NCI-H2227 (cell line): ENCODE measurements around the gene C11orf16.
"Not testable (repeated sequence)": the region's sequence is repeated elsewhere in the genome, so short reads cannot be mapped to it uniquely, and the experiment has no call there.

Source experiments
- DNase-seq: peaks from one replicate; lab custom pipeline; 2025; ENCODE audit not compliant: unreplicated experiment; lab: John Stamatoyannopoulos, UW

C11orf16 gene

DNA sequence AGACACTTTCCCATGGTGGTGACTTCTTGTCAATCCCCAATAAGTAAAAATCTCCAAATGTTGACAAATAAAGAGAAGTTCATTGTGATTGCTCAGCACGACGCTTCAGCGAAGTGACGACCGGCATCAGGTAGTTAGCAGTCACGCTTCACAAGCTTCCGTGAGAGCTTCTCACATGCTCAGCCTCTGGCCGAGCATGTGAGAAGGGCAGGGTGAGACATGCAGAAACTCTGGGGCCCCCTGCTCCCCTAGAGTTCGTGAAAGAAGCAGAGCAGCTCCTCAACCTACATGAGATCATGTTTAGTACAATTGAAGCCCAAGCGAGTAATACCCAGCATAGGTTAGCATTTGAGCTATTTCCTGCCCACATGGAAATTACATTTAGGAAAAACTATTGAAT is 4.4 kb upstream of the C11orf16 start:
- no peak for DNase-seq

DNA sequence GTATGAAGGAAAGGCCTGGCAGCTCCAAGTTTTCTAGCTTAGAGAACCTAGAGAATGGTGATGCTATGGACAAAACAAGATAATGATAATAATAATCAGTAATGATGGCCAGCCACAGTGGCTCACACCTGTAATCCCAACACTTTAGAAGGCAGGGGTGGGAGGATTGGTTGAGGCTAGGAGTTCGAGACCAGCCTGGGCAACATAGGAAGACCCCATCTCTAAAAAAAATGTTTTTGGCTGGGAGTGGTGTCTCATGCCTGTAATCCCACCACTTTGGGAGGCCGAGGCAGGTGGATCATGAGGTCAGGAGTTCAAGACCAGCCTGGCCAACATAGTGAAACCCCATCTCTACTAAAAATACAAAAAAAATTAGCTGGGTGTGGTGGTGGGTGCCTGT is 3.0 kb upstream of the C11orf16 start:
- not testable (repeated sequence) for DNase-seq

DNA sequence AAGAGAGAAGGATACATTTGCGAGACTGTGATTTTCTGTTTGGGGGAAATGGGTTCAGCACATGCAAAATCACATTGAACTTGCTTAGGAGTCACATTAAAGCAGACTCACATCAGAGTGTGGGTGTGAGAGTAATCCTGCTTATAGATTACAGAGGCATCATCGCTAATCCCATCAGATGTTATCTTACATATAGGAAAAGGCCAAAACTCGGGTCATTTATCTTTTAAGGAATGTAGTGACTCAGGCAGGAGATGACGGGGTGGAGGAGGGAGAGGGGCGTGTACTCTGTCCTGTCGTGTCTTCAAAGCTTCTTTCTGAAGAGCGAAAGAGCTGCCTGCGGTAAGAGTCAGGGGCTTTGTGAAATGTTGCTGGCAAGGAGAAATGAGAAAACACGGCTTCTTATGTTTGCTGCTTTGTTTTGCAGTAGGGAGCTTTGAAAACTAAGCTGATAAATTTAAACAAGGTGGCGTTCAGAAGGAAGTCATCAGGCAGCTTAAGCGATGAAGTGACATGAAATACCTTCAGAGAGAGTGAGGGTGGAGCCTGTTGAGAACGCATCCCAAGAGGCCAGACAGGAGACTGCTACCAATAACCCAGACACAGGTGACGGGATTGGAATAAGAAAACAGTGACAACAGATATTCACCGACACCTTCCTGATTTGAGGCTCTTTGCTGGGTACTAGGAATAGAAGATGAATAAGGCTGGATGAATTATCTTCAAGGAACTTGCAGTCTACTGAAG is 2.2 kb upstream of the C11orf16 start:
- DNase-seq, result no peak

DNA sequence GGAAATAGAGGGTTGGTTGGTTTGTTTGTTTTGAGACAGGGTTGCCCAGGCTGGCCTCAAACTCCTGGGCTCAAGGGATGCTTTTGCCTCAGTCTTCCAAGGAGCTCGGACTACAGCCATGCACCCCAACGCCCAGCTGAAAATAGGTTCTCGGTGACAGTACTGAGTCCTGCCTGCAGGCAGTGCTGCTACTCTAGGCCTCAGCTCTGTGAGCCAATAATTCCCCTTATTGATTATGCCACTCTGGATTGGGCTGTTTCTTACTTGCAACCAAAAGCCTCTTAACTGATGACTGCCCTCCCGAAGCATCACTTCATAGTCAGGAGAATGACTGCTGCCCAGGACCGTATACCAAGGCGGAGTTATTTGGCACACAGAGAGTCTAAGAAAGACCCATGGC is 1.2 kb upstream of the C11orf16 start:
- no peak for DNase-seq

DNA sequence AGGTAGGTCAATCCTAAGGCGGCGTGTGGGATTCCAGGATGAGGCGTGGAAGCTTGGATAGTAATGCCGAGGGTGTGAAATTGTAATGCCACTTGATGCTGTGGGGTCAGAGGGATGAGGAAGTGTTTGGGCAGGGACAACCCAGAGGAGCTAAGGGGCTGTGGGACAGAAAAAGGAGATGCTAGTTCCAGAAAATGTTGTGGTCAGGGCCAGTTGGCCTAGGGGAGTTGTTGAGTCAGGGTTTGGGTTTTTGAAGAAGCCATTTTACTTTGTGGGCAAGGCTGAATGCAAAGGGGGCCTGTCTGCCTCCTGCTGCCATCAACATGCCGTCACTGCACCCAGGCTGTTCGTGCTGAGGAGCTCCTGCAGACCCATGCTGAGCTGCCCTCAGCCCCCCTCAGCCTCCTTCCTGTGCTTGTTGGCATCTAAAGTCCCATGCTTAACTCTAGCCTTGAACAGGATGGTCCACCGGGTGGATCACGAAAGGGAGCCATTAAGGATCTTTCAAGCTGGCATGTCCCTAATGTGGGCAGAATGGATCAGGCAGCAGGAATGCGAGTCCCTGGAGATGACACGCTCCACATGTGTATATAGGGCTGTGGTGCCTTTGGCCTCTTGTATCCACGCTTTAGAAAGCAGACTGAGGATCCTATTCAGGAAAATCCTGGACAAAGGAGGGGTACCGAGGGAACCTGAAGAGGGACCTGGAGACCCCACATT is 2.1 kb downstream of the C11orf16 start:
- DNase-seq, result no peak

DNA sequence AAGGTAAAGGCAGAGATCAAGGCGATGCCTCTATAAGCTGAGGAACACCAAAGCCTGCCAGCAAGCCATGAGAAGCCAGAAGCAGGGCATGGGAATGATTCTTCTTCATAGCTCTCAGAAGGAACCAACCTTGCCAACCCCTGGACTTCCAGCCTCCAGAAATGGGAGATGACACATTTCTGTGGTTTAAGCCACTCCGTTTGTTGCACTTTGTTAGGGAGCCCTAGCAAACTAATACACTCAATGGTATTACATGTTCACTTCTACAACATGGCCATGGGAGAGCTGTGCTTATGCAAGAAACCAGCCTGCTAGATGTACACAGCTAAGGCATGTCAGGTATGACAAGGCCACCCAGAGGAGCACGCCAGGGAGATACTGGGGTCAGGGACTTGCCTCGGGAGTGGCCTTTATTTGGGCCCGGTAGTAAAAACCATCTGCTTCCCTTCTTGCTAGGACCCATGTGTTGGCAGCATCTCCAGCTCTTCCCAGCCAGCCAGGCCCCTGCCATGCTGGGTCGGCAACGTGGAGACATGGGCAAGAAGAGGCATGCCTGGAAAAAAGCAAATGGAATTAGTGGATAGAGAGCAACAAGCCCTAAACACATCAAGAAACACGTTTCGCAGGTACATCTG is 3.6 kb downstream of the C11orf16 start:
- no peak for DNase-seq

DNA sequence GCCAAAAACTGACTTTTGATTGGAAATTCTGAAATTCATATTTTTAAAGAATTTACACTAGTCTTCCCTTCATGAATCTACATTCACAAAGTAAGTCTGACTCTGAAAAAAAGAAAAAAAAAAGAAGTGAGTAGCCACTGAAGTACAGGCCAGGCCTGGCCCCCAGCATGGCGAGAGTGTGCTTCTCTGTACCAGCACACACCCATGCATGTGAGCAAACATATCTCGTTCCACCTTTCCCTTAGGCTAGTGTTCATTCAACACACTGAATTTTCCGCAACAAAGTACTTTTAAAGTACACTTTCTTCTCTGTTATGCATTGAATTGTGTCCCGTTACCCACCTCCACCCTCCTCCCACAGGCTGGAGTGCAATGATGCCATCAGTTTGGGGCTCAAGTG is 4.5 kb downstream of the C11orf16 start:
- DNase-seq, result no peak

DNA sequence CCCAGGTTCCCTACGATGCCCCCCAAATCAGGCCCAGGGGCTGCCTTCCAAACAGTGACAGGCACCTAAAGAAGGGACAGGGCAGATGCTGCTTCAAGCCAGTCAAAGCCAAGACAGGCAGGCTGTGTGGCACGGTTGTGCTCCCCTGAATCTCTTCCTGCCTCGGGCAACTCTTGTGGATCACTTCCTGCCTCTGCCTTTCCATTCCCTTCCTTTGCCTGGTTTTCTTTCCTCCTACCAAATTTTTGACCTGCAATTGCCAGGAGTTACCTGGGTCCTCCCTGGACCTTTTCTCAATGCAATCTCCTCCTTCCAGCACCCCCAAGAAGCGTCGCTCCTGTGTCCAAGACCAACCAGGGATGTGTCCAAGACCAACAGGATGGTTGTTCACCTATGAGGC is 5.5 kb downstream of the C11orf16 start:
- no peak for DNase-seq

DNA sequence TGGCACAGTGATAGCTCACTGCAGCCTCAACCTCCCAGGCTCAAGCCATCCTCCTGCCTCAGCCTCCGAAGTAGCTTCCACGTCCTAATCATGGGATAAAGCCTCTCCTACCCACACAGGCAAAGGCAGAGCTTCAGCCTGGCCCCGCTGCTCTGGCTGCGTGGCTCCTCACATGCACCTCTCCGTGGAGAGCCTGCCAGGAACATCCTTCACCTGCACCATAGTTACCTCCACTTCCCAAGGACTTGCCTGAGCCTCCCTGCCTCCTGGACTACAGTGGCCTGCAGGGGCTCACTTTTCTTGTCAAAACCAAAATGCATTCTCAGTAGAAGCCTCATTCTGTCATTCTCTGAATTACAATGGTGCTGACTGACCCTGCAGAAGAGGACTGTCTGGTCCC is 6.5 kb downstream of the C11orf16 start:
- no peak for DNase-seq

DNA sequence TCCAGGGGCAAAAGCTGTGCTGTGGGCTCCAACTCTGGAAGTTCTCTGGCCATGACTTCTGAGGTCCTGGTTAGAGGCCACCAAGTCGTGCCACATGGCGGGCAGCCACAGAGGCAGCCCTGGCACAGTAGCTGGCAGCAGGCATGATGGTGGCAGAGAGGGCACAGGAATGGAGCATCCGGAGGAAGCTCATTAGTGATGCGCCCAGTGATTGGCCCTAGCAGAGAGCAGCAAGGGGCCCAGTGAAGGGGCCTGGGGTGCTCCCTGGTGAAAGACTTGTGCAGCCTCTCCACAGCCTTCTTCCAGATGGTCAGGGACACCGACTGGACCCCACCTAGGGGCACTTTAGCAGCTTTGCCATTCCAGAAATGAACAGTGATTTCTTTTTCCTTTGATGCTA is 7.0 kb downstream of the C11orf16 start:
- DNase-seq, result no peak

DNA sequence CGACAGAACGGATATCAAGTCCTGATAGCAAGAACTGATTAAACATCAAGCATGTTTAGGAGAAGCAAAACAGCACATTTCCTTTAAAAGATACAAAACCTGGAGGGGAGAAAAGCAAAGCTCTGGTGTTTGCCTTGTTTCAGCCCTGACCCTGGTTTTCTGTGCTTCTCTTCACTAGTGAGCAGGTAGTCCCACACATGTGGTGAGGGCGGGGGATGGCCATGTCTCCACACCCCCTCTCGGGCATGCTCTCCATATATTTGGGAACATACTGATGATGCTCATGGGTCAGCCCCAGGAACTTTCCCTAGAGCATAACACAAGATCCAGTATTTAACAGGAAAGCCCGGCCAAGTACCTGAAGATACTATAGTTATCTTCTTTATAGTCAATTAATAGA is 10.1 kb downstream of the C11orf16 start:
- no peak for DNase-seq

DNA sequence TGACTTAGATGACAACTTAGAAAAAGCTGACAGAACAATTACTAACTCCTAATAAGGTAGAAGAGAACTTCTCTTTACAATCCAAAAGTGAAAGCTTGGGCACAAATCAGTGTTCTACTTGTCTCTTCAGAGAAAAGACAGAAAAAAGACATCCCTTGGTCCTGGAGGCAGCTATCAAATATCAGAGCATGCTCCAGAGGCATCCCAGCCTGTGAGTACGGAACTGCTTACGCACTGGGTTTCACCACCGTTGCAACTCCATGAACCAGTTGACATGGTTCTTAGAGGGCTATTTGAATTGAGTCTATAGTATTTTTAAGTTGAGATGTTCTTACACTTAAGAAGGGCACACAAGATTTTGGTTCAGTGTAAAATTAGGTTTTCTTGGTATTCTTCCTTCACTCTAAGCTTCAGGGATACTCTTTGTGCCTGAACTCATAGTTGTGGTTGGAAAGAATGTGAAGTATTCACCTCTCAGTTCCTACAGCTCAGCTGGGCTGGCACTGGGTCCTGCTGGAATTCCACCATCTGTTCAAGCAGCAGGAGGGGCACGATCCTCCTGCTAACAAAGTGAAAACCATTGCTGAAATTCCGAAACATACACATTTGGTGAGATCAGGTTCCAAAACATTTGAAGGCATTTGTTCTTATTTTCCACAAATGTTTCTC is 15.5 kb downstream of the C11orf16 start:
- no peak for DNase-seq

DNA sequence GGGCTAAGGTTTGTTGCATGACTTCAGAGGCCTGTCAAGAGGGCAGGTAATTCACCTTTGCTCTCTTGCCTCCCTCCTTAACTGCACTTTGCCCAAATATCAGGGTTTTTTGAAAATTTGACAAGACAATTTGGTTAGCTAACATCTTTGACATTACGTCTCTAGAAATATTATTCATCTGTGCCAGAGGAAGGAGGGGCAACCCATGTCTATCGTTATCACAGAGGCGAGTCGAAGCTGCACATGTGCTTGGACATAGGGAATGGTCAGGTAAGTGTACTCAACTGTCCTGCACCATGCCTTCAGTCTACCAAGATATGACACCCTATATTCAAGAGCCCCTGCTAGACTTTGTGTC is 18.1 kb downstream of the C11orf16 start:
- no peak for DNase-seq

DNA sequence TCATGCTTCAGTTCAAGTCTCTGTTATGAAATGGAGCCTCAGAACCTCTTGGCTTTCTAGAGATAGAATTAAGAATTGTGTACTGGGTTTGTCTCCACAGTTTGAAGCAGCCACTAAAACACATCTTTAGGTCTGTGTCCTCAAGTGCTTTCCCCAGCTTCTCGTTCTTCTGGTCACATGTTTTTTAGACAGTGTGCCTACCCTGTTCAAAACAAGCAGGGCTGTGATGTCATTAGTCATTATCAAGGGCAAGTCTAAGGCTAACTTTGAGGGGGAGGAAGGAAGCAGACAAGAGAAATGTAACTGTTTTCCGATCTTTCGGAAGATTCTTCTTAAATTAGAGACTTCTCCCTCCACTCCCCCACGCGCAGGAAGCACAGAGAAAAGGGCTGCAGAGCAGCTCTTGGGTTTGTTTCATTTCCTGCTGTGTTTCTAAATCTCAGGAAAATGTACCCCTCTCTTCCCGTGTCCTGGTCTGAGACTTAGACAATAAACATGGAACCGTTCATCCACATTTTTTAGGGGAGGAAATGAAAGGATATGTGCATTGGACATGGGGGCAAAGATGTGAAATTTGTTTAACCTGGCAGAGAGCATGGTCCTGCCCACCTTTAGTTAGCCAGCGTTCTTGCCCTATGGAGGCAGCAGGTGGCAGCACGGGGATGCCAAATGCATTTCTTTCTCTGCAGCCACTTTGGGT is 18.6 kb downstream of the C11orf16 start:
- peak; percentile 65 for DNase-seq

DNA sequence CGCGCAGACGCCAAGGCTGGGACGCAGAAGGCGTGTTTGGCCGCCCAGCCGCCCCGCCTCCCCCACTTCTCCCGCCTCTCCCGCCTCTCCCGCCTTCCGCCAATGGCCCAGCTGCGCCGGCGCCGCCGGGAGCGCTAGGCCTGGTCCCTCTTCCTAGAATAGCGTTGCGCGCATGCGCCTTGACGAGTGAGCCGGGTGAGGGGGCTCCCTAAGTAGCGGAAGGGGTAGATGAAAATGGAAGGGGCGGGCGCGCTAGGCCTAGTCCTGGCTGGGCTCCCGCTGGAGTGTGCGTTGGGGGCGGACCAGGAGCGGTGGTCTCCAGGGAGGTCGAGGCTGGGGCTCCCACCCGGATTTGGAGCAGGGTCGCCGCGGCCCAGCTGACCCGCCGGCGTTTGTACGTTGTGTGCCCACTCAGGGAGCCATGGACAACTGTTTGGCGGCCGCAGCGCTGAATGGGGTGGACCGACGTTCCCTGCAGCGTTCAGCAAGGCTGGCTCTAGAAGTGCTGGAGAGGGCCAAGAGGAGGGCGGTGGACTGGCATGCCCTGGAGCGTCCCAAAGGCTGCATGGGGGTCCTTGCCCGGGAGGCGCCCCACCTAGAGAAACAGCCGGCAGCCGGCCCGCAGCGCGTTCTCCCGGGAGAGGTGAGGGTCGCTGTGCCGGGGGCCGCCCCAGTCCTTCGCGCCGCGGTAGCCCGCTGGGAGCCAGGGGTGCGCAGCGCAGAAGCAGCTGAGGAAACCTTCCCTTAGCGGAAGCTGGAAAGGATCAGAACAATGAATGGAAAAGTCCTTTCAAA is 21.5 kb downstream of the C11orf16 start, which contains the start of gene AKIP1:
TSS of gene AKIP1 (plus strand) at position 161 of the 795 bp plus-strand sequence. CDS start at position 422, 261 bp downstream.
- peak; percentile 99 for DNase-seq

DNA sequence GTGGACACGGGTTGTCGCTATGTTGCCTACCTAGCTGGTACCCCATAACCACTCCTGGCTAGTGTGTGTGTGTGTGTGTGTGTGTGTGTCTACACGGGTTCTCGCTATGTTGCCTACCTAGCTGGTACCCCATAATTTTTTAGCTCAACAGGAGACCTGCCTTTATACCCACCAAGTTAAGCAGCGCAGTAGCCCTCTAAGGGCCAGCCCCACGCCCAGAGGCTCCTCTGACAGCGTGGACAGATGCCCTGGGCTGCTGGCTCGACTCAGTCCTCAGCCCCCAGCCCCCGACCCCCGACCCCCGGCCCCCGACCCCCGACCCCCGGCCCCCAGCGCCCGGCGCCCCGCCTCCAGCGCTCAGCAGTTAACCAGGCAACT is 22.1 kb downstream of the C11orf16 start:
- DNase-seq, result no peak

DNA sequence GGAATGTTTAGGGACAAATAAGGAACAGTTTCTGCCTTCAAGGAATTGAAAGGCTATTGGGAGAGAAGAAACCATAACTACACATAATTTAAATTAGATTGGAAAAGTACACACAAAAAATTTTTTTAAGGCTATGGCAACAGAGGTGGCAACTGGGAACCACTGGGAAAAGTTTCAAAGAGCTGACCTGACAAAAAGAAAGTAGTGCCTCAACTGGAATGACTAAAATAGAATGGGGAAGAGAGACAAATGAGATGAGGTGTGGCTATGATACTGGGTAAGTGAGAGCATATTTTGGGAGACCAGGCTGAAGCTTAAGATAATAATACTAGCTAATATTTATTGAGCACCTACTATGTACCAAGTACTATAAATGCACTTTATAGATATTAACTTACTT is 24.6 kb downstream of the C11orf16 start:
- DNase-seq, result no peak

DNA sequence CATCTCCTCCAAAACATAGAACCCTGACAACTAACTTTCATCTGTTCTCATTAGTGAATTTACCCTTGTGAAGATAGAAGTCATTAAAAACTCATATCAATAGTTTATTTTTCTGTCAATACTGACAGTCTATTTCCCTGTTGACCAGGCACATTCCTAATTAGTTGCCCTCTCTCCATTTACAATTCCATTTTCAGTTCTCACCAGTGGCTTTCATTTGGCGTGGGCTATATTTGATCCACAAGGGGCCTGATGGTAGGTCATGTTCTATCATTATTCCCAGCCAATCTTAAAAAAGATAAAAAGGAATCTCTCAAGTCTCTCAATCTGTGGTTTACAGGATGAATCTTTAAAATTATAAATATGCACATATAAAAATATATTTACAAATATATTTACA is 25.6 kb downstream of the C11orf16 start:
- DNase-seq, result no peak

DNA sequence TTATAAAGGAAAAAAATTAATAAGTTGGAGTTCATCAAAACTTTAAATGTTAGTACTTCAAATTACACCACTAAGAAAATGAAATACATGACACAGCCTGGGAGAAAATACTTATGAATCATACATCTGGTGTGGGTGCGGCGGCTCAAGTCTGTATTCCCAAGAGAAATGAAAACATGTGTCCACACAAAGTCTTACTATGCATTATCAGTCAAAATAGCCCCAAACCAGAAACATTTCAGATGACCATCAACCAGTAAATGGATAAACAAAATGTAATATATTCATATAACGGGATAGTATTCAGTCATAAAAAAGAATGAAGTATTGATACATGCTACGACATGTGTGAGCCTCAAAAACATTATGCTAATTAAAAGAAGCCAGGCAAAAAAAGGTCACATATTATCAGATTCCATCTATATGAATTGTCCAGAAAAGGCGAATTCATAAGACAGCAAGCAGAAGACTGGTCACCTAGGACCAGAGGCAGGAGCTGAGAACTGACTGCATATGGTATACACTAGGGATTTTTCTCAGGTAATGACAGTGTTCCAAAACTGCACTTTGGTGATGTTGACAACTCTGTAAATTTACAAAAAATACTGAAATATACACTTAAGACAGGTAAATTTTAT is 27.1 kb downstream of the C11orf16 start:
- DNase-seq, result no peak
